Fibroblast of peridontal ligament (primary cell): Measurements from ENCODE around the gene LEMD2.

Experiments used
- DNase-seq: peaks from one replicate; pipeline ENCODE4 v3.0.0-alpha.2; 2010; ENCODE audit errors: extremely low read depth

LEMD2 gene

GRCh38 chr6:33721508-33721907 is 67.4 kb downstream of the LEMD2 start:
- DNase-seq: no peak
